Middle frontal gyrus (tissue), 1 donor: ENCODE data around the gene TMEM30A.

Source experiments
- DNase-seq: peaks from one replicate; pipeline ENCODE4 v3.0.0-alpha.2; 2015; ENCODE audit warnings: low spot score; ENCODE audit errors: extremely low spot score

TMEM30A gene

GRCh38 chr6:75291744-75292143 is 7.2 kb upstream of the TMEM30A start:
- no peak for DNase-seq

- no peak for DNase-seq
Observed at GRCh38 chr6:75291331-75291730, 6.7 kb upstream of the TMEM30A start.

GRCh38 chr6:75290136-75290945 is 5.7 kb upstream of the TMEM30A start:
- peak; percentile 71 for DNase-seq

- DNase-seq: no peak
Observed at GRCh38 chr6:75288023-75288422, 3.4 kb upstream of the TMEM30A start.

GRCh38 chr6:75287424-75287823 is 2.8 kb upstream of the TMEM30A start:
- no peak for DNase-seq

- no peak for DNase-seq
Observed at GRCh38 chr6:75286955-75287354, 2.4 kb upstream of the TMEM30A start.

- DNase-seq: no peak
Observed at GRCh38 chr6:75285283-75285639, 669 bp upstream of the TMEM30A start.

GRCh38 chr6:75283907-75284631 is 523 bp downstream of the TMEM30A start:
- DNase-seq: no peak

- no peak for DNase-seq
Observed at GRCh38 chr6:75282706-75283105, 1.9 kb downstream of the TMEM30A start.

- no peak for DNase-seq
Observed at GRCh38 chr6:75281653-75282052, 2.9 kb downstream of the TMEM30A start.

- no peak for DNase-seq
Observed at GRCh38 chr6:75280131-75280855, 4.3 kb downstream of the TMEM30A start.

- no peak for DNase-seq
Observed at GRCh38 chr6:75279418-75279817, 5.2 kb downstream of the TMEM30A start.

GRCh38 chr6:75278474-75279077 is 6.0 kb downstream of the TMEM30A start:
- DNase-seq: no peak

GRCh38 chr6:75275067-75275466 is 9.5 kb downstream of the TMEM30A start:
- no peak for DNase-seq

- DNase-seq: no peak
Observed at GRCh38 chr6:75273009-75273408, 11.6 kb downstream of the TMEM30A start.

- no peak for DNase-seq
Observed at GRCh38 chr6:75272145-75272840, 12.3 kb downstream of the TMEM30A start.

- no peak for DNase-seq
Observed at GRCh38 chr6:75268988-75269354, 15.6 kb downstream of the TMEM30A start.

- no peak for DNase-seq
Observed at GRCh38 chr6:75268121-75268987, 16.2 kb downstream of the TMEM30A start.

GRCh38 chr6:75267461-75267860 is 17.1 kb downstream of the TMEM30A start:
- DNase-seq: no peak

GRCh38 chr6:75266716-75267291 is 17.8 kb downstream of the TMEM30A start:
- DNase-seq: no peak
